K562 (cell line): ENCODE measurements around the gene NRAP. TPM values are rescaled to one million over a fixed set of nuclear protein-coding genes. Genes with fewer than 3 reads are reported as not detected.

ENCODE experiments used
- ATAC-seq: fragments of 200-7000 bp; cut with Tn5 transposase; 3 replicates; pipeline ENCODE4 v1.9.1; 2020; ENCODE audit warnings: moderate library complexity
- BruUV-seq: library from RNA; stranded (reverse); fragments of 400-500 nt; replicated peaks from 2 replicates; lab custom pipeline; 2021; lab: Mats Ljungman, UMichigan
- CTCF ChIA-PET: fragments of 300-600 bp; formaldehyde crosslinking; extraction: SDS; loops from one replicate; lab custom pipeline; 2021; ENCODE audit warnings: low intra/inter-chr PET ratio; lab: Yijun Ruan, JAX
- POLR2A ChIA-PET: fragments of 300-600, 350-650 bp; sonication (Branson Sonifier 250); formaldehyde crosslinking; extraction: SDS; loops from one replicate; lab custom pipeline; 2021; ENCODE audit warnings: antibody characterized with exemption, inconsistent platforms; lab: Yijun Ruan, JAX
- DNase-seq, 4 experiments: peaks; one replicate each; pipeline versions ENCODE4 v3.0.0 to v3.0.0-alpha.2; 2011 to 2018; ENCODE audit warnings: low spot score in 3 of 4, mixed read lengths in 3 of 4; ENCODE audit errors: extremely low read depth in 1 of 4
- FAIRE-seq: peaks from 2 replicates; lab custom pipeline; 2011; peaks lifted over from hg19 to GRCh38; lab: Jason Lieb, UNC
- H2AFZ ChIP-seq: 2 replicates; pipeline ENCODE4 v1.6.0; 2011; ENCODE audit warnings: low read depth, low read length, control low read depth, inconsistent platforms
- H3K27ac ChIP-seq: fragments of 200-600 bp; 3 replicates; pipeline ENCODE4 v1.8.0; 2011; ENCODE audit warnings: low read depth, mild to moderate bottlenecking, control low read depth, inconsistent platforms, low read length, moderate library complexity, mixed read lengths; ENCODE audit errors: extremely low read depth
- H3K27me3 ChIP-seq, 2 experiments: fragments of 300-600 bp in 1 of 2; 2 replicates in 1 of 2; 3 replicates in 1 of 2; pipeline versions ENCODE4 v1.6.0 to v1.8.0; 2011; ENCODE audit warnings: inconsistent platforms in 2 of 2, low read length in 2 of 2, mild to moderate bottlenecking in 1 of 2, mixed read lengths in 1 of 2, moderate library complexity in 1 of 2; ENCODE audit not compliant: control insufficient read depth in 2 of 2, insufficient read depth in 2 of 2
- H3K36me3 ChIP-seq: fragments of 300-600 bp; 3 replicates; pipeline ENCODE4 v1.8.0; 2011; ENCODE audit warnings: mild to moderate bottlenecking, low read length, inconsistent platforms; ENCODE audit not compliant: control insufficient read depth, insufficient read depth
- H3K4me1 ChIP-seq, 2 experiments: fragments of 200-600 bp in 1 of 2; replicated peaks in 1 of 2; 2 replicates in 1 of 2; 3 replicates in 1 of 2; pipeline versions ENCODE4 v1.5.1 to v1.8.0; 2011; ENCODE audit warnings: inconsistent platforms in 2 of 2, low read length in 2 of 2, mild to moderate bottlenecking in 1 of 2, mixed read lengths in 1 of 2, moderate library complexity in 1 of 2; ENCODE audit not compliant: control insufficient read depth in 2 of 2, insufficient read depth in 2 of 2
- H3K4me2 ChIP-seq: 2 replicates; pipeline ENCODE4 v1.6.1; 2011; ENCODE audit warnings: low read length, control low read depth, inconsistent platforms, mixed read lengths; ENCODE audit not compliant: insufficient read depth
- H3K4me3 ChIP-seq: fragments of 200-600 bp; sonication (generic), shearing (Covaris generic); 2 replicates; pipeline ENCODE4 v1.5.1; 2016; ENCODE audit warnings: control low read depth, inconsistent platforms
- H3K79me2 ChIP-seq: fragments of 200-600 bp; 3 replicates; pipeline ENCODE4 v1.8.0; 2011; ENCODE audit warnings: low read length, inconsistent platforms; ENCODE audit not compliant: control insufficient read depth, insufficient read depth
- H3K9ac ChIP-seq, 2 experiments: 2 replicates each; pipeline versions ENCODE4 v1.6.0 to v1.6.1; 2011; ENCODE audit warnings: low read depth in 2 of 2, low read length in 2 of 2, control low read depth in 1 of 2, inconsistent platforms in 1 of 2, mild to moderate bottlenecking in 1 of 2, mixed read lengths in 1 of 2; ENCODE audit not compliant: insufficient read depth in 1 of 2
- H3K9me1 ChIP-seq: one replicate; pipeline ENCODE4 v1.6.0; 2011; ENCODE audit warnings: inconsistent platforms, mild to moderate bottlenecking, low read length, moderate library complexity; ENCODE audit not compliant: control insufficient read depth, insufficient read depth
- H3K9me3 ChIP-seq: replicated peaks from 2 replicates; pipeline ENCODE4 v1.5.1; 2011; ENCODE audit warnings: low read depth, low read length, inconsistent platforms; ENCODE audit not compliant: control insufficient read depth, insufficient read depth
- H4K20me1 ChIP-seq: replicated peaks from 2 replicates; pipeline ENCODE4 v1.6.1; 2011; ENCODE audit warnings: low read length, inconsistent platforms, mixed read lengths; ENCODE audit not compliant: control insufficient read depth, insufficient read depth
- MTF1 ChIP-seq: fragments of 250-450 bp; sonication (Bioruptor Pico); IDR thresholded peaks from 2 replicates; pipeline ENCODE4 v1.9.0; 2021; ENCODE audit warnings: moderate library complexity, mild to moderate bottlenecking, inconsistent platforms, borderline replicate concordance
- NR2C2 ChIP-seq, 2 experiments: fragments of 200-800 bp in 1 of 2; sonication (Bioruptor generic) in 1 of 2; sonication (generic) in 1 of 2; formaldehyde crosslinking in 1 of 2; IDR thresholded peaks; 2 replicates each; pipeline versions ENCODE4 v1.6.1 to v1.8.0; 2016 to 2022; ENCODE audit warnings: mild to moderate bottlenecking in 1 of 2, missing compliant biosample characterization in 1 of 2, missing genetic modification characterization in 1 of 2, missing genetic modification reagents in 1 of 2
- NUFIP1 ChIP-seq: fragments of 450-650 bp; IDR thresholded peaks from 2 replicates; pipeline ENCODE4 v1.6.1; 2018; ENCODE audit not compliant: partially characterized antibody
- RFX1 ChIP-seq: fragments of 450-650 bp; IDR thresholded peaks from 2 replicates; pipeline ENCODE4 v1.6.1; 2016; ENCODE audit warnings: mild to moderate bottlenecking, moderate library complexity
- SAFB ChIP-seq: fragments of 200-400 bp; formaldehyde crosslinking; IDR thresholded peaks from 2 replicates; pipeline ENCODE4 v1.6.1; 2017; ENCODE audit warnings: low read depth, low read length, borderline replicate concordance
- SMAD4 ChIP-seq: fragments of 250-450 bp; sonication (Bioruptor Pico); conservative IDR thresholded peaks from 2 replicates; pipeline ENCODE4 v1.8.0; 2021; ENCODE audit warnings: inconsistent platforms, mild to moderate bottlenecking, moderate library complexity
- ZBTB8A ChIP-seq: fragments of 450-650 bp; IDR thresholded peaks from 2 replicates; pipeline ENCODE4 v1.6.1; 2018; ENCODE audit warnings: mild to moderate bottlenecking, moderate library complexity; ENCODE audit not compliant: partially characterized antibody
- ZFP36 ChIP-seq: fragments of 150-350 bp; IDR thresholded peaks from 2 replicates; pipeline ENCODE4 v1.6.1; 2018; ENCODE audit warnings: low read length, low read depth; ENCODE audit not compliant: partially characterized antibody
- ZNF717 ChIP-seq: fragments of 250-450 bp; sonication (Bioruptor Pico); IDR thresholded peaks from 2 replicates; pipeline ENCODE4 v1.5.0; 2021
- WGBS: fragments of 100-300 bp; shearing (Covaris generic); methylation state at CpG from one replicate; pipeline ENCODE4 v1.1.6; 2016; ENCODE audit warnings: low coverage, mixed read lengths; ENCODE audit not compliant: insufficient coverage; ENCODE audit errors: missing lambda C conversion rate; 5-methylcytosine and 5-hydroxymethylcytosine counted together
- in situ Hi-C: fragments of 300-500 bp; cut with MboI; formaldehyde crosslinking; loops from 4 replicates; pipeline ENCODE4 v1.15.0; 2018; ENCODE audit warnings: inconsistent platforms, mixed read lengths
- intact Hi-C: fragments of 100-400 bp; cut with micrococcal nuclease; formaldehyde crosslinking; loops from 2 replicates; pipeline ENCODE4 v1.14.2; 2022
- polyA plus RNA-seq, 8 experiments: library from polyadenylated mRNA; depleted of rRNA in 4 of 8; stranded (reverse) in 5 of 8; unstranded in 3 of 8; fragments of >200 nt; fragmentation: Nextera tagmentation in 2 of 8; fragmentation: Illumina TruSeq in 1 of 8; extraction: Ambion mirVana in 2 of 8; extraction: Trizol in 1 of 8; gene quantifications; 2 replicates each; pipeline versions ENCODE4 v1.2.1 to v1.2.3, GENCODE V29; 2011 to 2014; ENCODE audit warnings: inconsistent platforms in 1 of 8, missing spikeins in 1 of 8
- total RNA-seq, 7 experiments: library from RNA; depleted of rRNA in 6 of 7; stranded (reverse); fragments of >200 nt in 6 of 7; fragmentation: Illumina TruSeq in 2 of 7; extraction: Trizol in 2 of 7; gene quantifications; 2 replicates each; pipeline versions ENCODE4 v1.2.1 to v1.2.3, GENCODE V29; 2011 to 2021; ENCODE audit warnings: low replicate concordance in 1 of 7

Gene NRAP
- total and polyA plus RNA-seq, 9 of the 15 experiments (the other 6 are each of a cell fraction or from before 2014, with no cell fraction given) = not detected

DNA sequence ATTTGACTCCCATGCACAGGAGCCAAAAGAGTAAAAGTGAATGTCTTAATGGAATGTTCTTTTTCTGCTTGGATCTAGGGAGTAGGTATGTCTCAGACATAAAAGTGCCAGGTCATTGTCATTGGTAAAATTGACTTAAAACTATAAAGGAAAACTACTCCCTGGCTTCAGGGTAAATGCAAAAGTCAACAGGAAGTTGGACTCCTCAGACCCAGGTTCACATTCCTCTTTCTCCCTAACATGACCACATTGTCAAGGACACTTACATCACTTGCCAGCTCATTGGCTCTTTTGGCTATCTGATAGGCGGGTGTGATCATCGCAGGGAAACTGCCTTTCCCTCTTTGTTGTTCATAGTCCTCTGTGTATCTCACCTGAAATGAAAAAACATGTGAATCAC, 13.7 kb downstream of the NRAP start:
- Histone ChIP-seq H4K20me1 (no peaks in the 10 kb centered on the region), H3K36me3 (no peaks in the 10 kb centered on the region), H3K4me2 (no peak overlapping the region), H3K27ac (no peak overlapping the region), H3K9ac (no peak overlapping the region), H3K9me1 (no peaks in the 10 kb centered on the region), H3K4me3 (no peak overlapping the region), H3K79me2 (no peaks in the 10 kb centered on the region), H3K9me3 (no peaks in the 10 kb centered on the region), H3K27me3 (peaks cover 0 to 9% of the 10 kb centered on the region in 2 experiments; a peak in 2 of 5 replicates), H3K4me1 (no peaks in the 10 kb centered on the region), H2AFZ (no peak overlapping the region)
- TF ChIP-seq RFX1 (no peak), ZFP36 (peak; percentile 19), NR2C2 (CRISPR knock-in tag; IDR thresholded peaks at IDR 0.05) (no peak), NR2C2 (tag; IDR thresholded peaks at IDR 0.05) (no peak), SMAD4 (no peak), SAFB (no peak), NUFIP1 (no peak), ZNF717 (CRISPR knock-in tag) (no peak)
- FAIRE-seq = no peak
- ATAC-seq = no peak
- no peak for DNase-seq
- in situ Hi-C loops (no loop called here), intact Hi-C loops (no loop called here)
- WGBS = 10% methylated on average over 2 of the region's 2 CpGs
- no TSS peak for BruUV-seq
- CTCF ChIA-PET = no interaction called here
- POLR2A ChIA-PET = interaction anchor here (1.1 kb wide), 1 partner anchor 118 kb away, joined by 4 read pairs; no protein-coding TSS in a partner anchor

DNA sequence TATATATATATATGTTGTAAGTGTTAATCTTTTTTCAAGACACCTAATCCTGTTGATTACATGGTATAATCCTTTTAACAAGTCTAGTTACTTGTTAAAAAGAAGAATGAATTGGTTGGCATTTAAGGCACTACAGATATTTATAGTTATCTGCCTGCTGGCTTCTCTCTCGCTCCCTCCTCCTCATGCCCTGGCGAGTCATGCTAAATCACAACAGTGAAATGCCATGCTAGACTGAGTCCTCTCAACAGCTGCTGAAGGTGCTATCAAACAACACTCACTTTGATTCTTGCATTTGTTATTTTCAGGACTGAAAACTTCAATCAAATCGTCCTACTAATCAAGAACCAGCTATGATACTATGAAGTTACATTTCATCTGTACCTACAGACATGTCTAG, 15.4 kb downstream of the NRAP start:
- intact Hi-C loops (no loop called here), in situ Hi-C loops (no loop called here)
- Histone ChIP-seq H3K79me2 (no peaks in the 10 kb centered on the region), H3K36me3 (no peaks in the 10 kb centered on the region), H3K27me3 (peaks cover 0 to 9% of the 10 kb centered on the region in 2 experiments; a peak in 2 of 5 replicates), H3K9ac (no peak overlapping the region), H3K9me1 (no peaks in the 10 kb centered on the region), H3K4me2 (no peak overlapping the region), H3K4me1 (no peaks in the 10 kb centered on the region), H3K9me3 (no peaks in the 10 kb centered on the region), H2AFZ (no peak overlapping the region), H3K27ac (no peak overlapping the region), H4K20me1 (no peaks in the 10 kb centered on the region), H3K4me3 (no peak overlapping the region)
- FAIRE-seq = no peak
- no peak for ATAC-seq
- BruUV-seq = no TSS peak
- WGBS = 0% methylated on average over 3 of the region's 3 CpGs
- DNase-seq = no peak
- ChIA-PET CTCF (no interaction called here), POLR2A (no interaction called here)
- TF ChIP-seq MTF1 (CRISPR knock-in tag) = no peak
- no peak for TF ChIP-seq ZBTB8A
